GM23338 (cell line): ENCODE results near the gene MIOS. TPM values are rescaled to one million over a fixed set of nuclear protein-coding genes. Genes with fewer than 3 reads are reported as not detected.

Experiments
- ATAC-seq: fragments of 200-7000 bp; cut with Tn5 transposase; 3 replicates; pipeline ENCODE4 v1.9.1; 2020
- DNase-seq: peaks from one replicate; pipeline ENCODE4 v3.0.0-alpha.2; 2015; ENCODE audit warnings: low spot score
- H2AFZ ChIP-seq: fragments of 200-600 bp; sonication (generic); 2 replicates; pipeline ENCODE4 v1.8.0; 2016; ENCODE audit warnings: antibody characterized with exemption, mild to moderate bottlenecking, moderate library complexity
- H3F3A ChIP-seq: fragments of 200-600 bp; sonication (generic); replicated peaks from 2 replicates; pipeline ENCODE4 v1.8.0; 2017; ENCODE audit warnings: antibody characterized with exemption, mixed run types, low read depth
- H3K27ac ChIP-seq: fragments of 200-600 bp; sonication (generic); 2 replicates; pipeline ENCODE4 v1.6.1; 2016; ENCODE audit warnings: low read depth
- H3K27me3 ChIP-seq: fragments of 200-600 bp; sonication (generic); 2 replicates; pipeline ENCODE4 v1.8.0; 2016; ENCODE audit warnings: mild to moderate bottlenecking, mixed run types, moderate library complexity; ENCODE audit not compliant: insufficient read depth
- H3K36me3 ChIP-seq: fragments of 200-600 bp; sonication (generic); 2 replicates; pipeline ENCODE4 v1.8.0; 2016; ENCODE audit warnings: mild to moderate bottlenecking; ENCODE audit not compliant: insufficient read depth
- H3K4me1 ChIP-seq: fragments of 200-600 bp; sonication (generic); 2 replicates; pipeline ENCODE4 v1.8.0; 2016; ENCODE audit warnings: mild to moderate bottlenecking, moderate library complexity; ENCODE audit not compliant: insufficient read depth
- H3K4me2 ChIP-seq: fragments of 200-600 bp; sonication (generic); 2 replicates; pipeline ENCODE4 v1.7.1; 2017; ENCODE audit warnings: mixed run types
- H3K4me3 ChIP-seq: fragments of 200-600 bp; sonication (generic); 2 replicates; pipeline ENCODE4 v1.6.1; 2016; ENCODE audit warnings: mixed run types
- H3K79me2 ChIP-seq: fragments of 200-600 bp; sonication (generic); replicated peaks from 2 replicates; pipeline ENCODE4 v1.8.0; 2017; ENCODE audit warnings: mild to moderate bottlenecking; ENCODE audit not compliant: insufficient read depth
- H3K9me2 ChIP-seq: fragments of 200-600 bp; sonication (generic); 2 replicates; pipeline ENCODE4 v1.8.0; 2017; ENCODE audit not compliant: insufficient read depth
- H4K20me1 ChIP-seq: fragments of 200-600 bp; sonication (generic); replicated peaks from 2 replicates; pipeline ENCODE4 v1.8.0; 2017; ENCODE audit warnings: mild to moderate bottlenecking; ENCODE audit not compliant: insufficient read depth
- H3K27ac Mint-ChIP-seq: 2 replicates; pipeline ENCODE4 v1.8.0; 2020; ENCODE audit warnings: inconsistent platforms, mild to moderate bottlenecking, moderate library complexity, mixed read lengths
- H3K27me3 Mint-ChIP-seq: 3 replicates; pipeline ENCODE4 v1.8.0; 2022; ENCODE audit warnings: low read depth, mild to moderate bottlenecking, moderate library complexity, mixed read lengths, inconsistent platforms; ENCODE audit not compliant: insufficient read depth, poor library complexity
- H3K36me3 Mint-ChIP-seq: 3 replicates; pipeline ENCODE4 v1.8.0; 2021; ENCODE audit warnings: low read depth, mild to moderate bottlenecking, inconsistent platforms, moderate library complexity, mixed read lengths
- H3K4me1 Mint-ChIP-seq: 3 replicates; pipeline ENCODE4 v1.8.0; 2020; ENCODE audit warnings: mild to moderate bottlenecking, inconsistent platforms, mixed read lengths
- H3K4me3 Mint-ChIP-seq: 3 replicates; pipeline ENCODE4 v1.8.0; 2021; ENCODE audit warnings: moderate library complexity, mild to moderate bottlenecking, inconsistent platforms, mixed read lengths
- H3K9me3 Mint-ChIP-seq: 3 replicates; pipeline ENCODE4 v1.8.0; 2020; ENCODE audit warnings: moderate library complexity, mild to moderate bottlenecking, inconsistent platforms, mixed read lengths
- CREB1 ChIP-seq: fragments of 250-450 bp; sonication (Bioruptor Pico); IDR thresholded peaks from 2 replicates; pipeline ENCODE4 v1.5.0; 2020; ENCODE audit warnings: low read depth, mild to moderate bottlenecking, moderate library complexity
- EZH2 ChIP-seq: fragments of 200-600 bp; sonication (generic); IDR thresholded peaks from one replicate; pipeline ENCODE4 v1.8.0; 2017; ENCODE audit warnings: antibody characterized with exemption, mild to moderate bottlenecking, low read depth; ENCODE audit not compliant: unreplicated experiment
- JUNB ChIP-seq: IDR thresholded peaks from one replicate; pipeline ENCODE4 v1.6.1; 2016; ENCODE audit warnings: antibody characterized with exemption; ENCODE audit not compliant: unreplicated experiment
- POLR2AphosphoS5 ChIP-seq: IDR thresholded peaks from 2 replicates; pipeline ENCODE4 v1.6.1; 2016; ENCODE audit warnings: antibody characterized with exemption, low read depth
- STAT1 ChIP-seq: IDR thresholded peaks from one replicate; pipeline ENCODE4 v1.6.1; 2016; ENCODE audit warnings: antibody characterized with exemption; ENCODE audit not compliant: unreplicated experiment
- ZNF114 ChIP-seq: fragments of 250-450 bp; sonication (Bioruptor Pico); IDR thresholded peaks from 2 replicates; pipeline ENCODE4 v1.5.0; 2020; ENCODE audit warnings: mild to moderate bottlenecking, moderate library complexity
- ZNF331 ChIP-seq: fragments of 250-450 bp; sonication (Bioruptor Pico); IDR thresholded peaks from 2 replicates; pipeline ENCODE4 v1.5.0; 2020; ENCODE audit warnings: low read depth, mild to moderate bottlenecking, moderate library complexity
- polyA plus RNA-seq: library from polyadenylated mRNA; unstranded; fragments of >200 nt; fragmentation: Nextera tagmentation; extraction: Ambion mirVana; gene quantifications from 2 replicates; pipeline ENCODE4 v1.2.1, GENCODE V29; 2016
- total RNA-seq: library from RNA; depleted of rRNA; stranded (reverse); fragments of >200 nt; shearing (Covaris generic); gene quantifications from 2 replicates; pipeline ENCODE4 v1.2.3, GENCODE V29; 2014
- TF ChIP-seq, protein P1 (sequence below): IDR thresholded peaks from one replicate; pipeline ENCODE4 v1.6.1; 2018; ENCODE audit warnings: antibody characterized with exemption; ENCODE audit not compliant: unreplicated experiment
- TF ChIP-seq, protein P2 (sequence below), 2 experiments: fragments of 200-600 bp in 1 of 2; sonication (generic) in 1 of 2; conservative IDR thresholded peaks; 2 replicates each; pipeline versions ENCODE4 v1.5.1 to v1.6.1; 2016 to 2017; ENCODE audit warnings: antibody characterized with exemption in 2 of 2, low read depth in 2 of 2, mild to moderate bottlenecking in 2 of 2, moderate library complexity in 1 of 2

Gene MIOS
- total and polyA plus RNA-seq, 2 experiments from 2014 or later: 13.1 to 85.7 TPM

DNA sequence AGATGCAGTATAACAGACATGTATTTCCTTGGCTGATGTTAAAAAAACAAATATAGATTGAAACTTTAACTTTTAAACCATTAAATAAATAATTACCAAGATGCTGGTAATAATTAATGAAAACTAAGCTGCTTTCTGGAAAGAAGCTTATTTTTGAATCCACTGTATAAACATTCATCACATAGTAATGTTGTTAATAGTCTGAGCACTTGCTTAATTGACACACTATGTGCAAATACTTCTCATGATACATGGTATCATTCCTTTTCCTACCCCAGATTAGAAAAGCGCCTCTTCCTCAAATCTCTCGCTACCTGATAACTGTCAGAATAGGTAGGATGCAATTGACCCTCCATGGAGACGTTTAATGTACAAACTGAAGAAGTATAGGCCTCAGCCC is 16.0 kb upstream of the MIOS start:
- Mint-ChIP-seq H3K9me3 (no peaks in the 10 kb centered on the region), H3K27me3 (peaks cover 3% of the 10 kb centered on the region), H3K4me3 (no peak overlapping the region), H3K27ac (no peak overlapping the region), H3K4me1 (peaks cover 2% of the 10 kb centered on the region; the same call in 1 of the 3 replicates), H3K36me3 (no peaks in the 10 kb centered on the region; the same call in 2 of the 3 replicates)
- Histone ChIP-seq H3F3A (no peaks in the 10 kb centered on the region), H4K20me1 (no peaks in the 10 kb centered on the region), H3K4me1 (no peaks in the 10 kb centered on the region), H3K27me3 (no peaks in the 10 kb centered on the region), H3K79me2 (no peaks in the 10 kb centered on the region), H3K27ac (no peak overlapping the region), H3K9me2 (no peaks in the 10 kb centered on the region), H3K4me3 (no peak overlapping the region), H3K4me2 (no peak overlapping the region), H2AFZ (no peak overlapping the region), H3K36me3 (no peaks in the 10 kb centered on the region)
- ATAC-seq: no peak
- TF ChIP-seq, protein P1, sequence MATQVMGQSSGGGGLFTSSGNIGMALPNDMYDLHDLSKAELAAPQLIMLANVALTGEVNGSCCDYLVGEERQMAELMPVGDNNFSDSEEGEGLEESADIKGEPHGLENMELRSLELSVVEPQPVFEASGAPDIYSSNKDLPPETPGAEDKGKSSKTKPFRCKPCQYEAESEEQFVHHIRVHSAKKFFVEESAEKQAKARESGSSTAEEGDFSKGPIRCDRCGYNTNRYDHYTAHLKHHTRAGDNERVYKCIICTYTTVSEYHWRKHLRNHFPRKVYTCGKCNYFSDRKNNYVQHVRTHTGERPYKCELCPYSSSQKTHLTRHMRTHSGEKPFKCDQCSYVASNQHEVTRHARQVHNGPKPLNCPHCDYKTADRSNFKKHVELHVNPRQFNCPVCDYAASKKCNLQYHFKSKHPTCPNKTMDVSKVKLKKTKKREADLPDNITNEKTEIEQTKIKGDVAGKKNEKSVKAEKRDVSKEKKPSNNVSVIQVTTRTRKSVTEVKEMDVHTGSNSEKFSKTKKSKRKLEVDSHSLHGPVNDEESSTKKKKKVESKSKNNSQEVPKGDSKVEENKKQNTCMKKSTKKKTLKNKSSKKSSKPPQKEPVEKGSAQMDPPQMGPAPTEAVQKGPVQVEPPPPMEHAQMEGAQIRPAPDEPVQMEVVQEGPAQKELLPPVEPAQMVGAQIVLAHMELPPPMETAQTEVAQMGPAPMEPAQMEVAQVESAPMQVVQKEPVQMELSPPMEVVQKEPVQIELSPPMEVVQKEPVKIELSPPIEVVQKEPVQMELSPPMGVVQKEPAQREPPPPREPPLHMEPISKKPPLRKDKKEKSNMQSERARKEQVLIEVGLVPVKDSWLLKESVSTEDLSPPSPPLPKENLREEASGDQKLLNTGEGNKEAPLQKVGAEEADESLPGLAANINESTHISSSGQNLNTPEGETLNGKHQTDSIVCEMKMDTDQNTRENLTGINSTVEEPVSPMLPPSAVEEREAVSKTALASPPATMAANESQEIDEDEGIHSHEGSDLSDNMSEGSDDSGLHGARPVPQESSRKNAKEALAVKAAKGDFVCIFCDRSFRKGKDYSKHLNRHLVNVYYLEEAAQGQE: no peak
- no peak for TF ChIP-seq STAT1
- no peak for TF ChIP-seq ZNF331 (CRISPR knock-in tag)
- no peak for TF ChIP-seq EZH2
- TF ChIP-seq CREB1 (CRISPR knock-in tag): no peak
- TF ChIP-seq, protein P2, sequence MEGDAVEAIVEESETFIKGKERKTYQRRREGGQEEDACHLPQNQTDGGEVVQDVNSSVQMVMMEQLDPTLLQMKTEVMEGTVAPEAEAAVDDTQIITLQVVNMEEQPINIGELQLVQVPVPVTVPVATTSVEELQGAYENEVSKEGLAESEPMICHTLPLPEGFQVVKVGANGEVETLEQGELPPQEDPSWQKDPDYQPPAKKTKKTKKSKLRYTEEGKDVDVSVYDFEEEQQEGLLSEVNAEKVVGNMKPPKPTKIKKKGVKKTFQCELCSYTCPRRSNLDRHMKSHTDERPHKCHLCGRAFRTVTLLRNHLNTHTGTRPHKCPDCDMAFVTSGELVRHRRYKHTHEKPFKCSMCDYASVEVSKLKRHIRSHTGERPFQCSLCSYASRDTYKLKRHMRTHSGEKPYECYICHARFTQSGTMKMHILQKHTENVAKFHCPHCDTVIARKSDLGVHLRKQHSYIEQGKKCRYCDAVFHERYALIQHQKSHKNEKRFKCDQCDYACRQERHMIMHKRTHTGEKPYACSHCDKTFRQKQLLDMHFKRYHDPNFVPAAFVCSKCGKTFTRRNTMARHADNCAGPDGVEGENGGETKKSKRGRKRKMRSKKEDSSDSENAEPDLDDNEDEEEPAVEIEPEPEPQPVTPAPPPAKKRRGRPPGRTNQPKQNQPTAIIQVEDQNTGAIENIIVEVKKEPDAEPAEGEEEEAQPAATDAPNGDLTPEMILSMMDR (conservative IDR thresholded peaks at IDR 0.05; ENCODE audit: low read depth in 2 of 2): no peak
- DNase-seq: no peak

DNA sequence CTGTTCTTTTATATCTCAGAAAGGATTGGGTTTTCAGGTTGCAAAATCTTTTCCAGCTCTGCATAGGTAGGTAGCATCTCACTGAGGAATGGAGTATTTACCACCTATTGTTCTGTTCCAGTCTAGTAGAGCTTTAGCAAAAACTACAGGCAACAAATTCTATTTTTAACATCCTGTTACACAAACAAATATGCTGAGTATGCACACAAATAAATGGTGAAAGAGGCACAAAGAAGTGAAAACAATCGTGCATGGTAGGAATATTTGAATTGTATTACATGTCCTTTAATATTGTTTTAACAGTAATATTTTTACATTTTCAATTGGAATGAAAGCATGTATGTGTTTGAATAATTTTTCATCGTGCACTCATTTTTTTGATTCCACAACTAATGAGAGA is 14.5 kb upstream of the MIOS start:
- H3F3A ChIP-seq: no peaks in the 10 kb centered on the region
- Mint-ChIP-seq H3K36me3 (peaks cover 2% of the 10 kb centered on the region; the same call in 1 of the 3 replicates), H3K4me3 (no peak overlapping the region), H3K27ac (no peak overlapping the region), H3K27me3 (peaks cover 3% of the 10 kb centered on the region), H3K4me1 (peaks cover 2% of the 10 kb centered on the region; the same call in 1 of the 3 replicates), H3K9me3 (no peaks in the 10 kb centered on the region)
- H3K27ac ChIP-seq: no peak overlapping the region
- no peak for ATAC-seq
- H3K9me2 ChIP-seq: no peaks in the 10 kb centered on the region
- H3K79me2 ChIP-seq: no peaks in the 10 kb centered on the region
- H4K20me1 ChIP-seq: no peaks in the 10 kb centered on the region
- H2AFZ ChIP-seq: no peak overlapping the region
- H3K27me3 ChIP-seq: no peaks in the 10 kb centered on the region
- H3K4me1 ChIP-seq: no peaks in the 10 kb centered on the region
- no peak overlapping the region for H3K4me3 ChIP-seq
- DNase-seq: no peak
- no peaks in the 10 kb centered on the region for H3K36me3 ChIP-seq
- H3K4me2 ChIP-seq: no peak overlapping the region
- TF ChIP-seq ZNF114 (CRISPR knock-in tag) (no peak), JUNB (no peak), POLR2AphosphoS5 (no peak)
- TF ChIP-seq, protein P1: no peak
